ENCODE data around the gene PLD4. TPM values are rescaled to one million over a fixed set of nuclear protein-coding genes. Genes with fewer than 3 reads are reported as not detected.

The PLD4 gene
- total and polyA plus RNA-seq, 9 of the 15 experiments (the other 6 are each of a cell fraction or from before 2014, with no cell fraction given) = 0.18 to 0.24 TPM; not detected in 7

DNA sequence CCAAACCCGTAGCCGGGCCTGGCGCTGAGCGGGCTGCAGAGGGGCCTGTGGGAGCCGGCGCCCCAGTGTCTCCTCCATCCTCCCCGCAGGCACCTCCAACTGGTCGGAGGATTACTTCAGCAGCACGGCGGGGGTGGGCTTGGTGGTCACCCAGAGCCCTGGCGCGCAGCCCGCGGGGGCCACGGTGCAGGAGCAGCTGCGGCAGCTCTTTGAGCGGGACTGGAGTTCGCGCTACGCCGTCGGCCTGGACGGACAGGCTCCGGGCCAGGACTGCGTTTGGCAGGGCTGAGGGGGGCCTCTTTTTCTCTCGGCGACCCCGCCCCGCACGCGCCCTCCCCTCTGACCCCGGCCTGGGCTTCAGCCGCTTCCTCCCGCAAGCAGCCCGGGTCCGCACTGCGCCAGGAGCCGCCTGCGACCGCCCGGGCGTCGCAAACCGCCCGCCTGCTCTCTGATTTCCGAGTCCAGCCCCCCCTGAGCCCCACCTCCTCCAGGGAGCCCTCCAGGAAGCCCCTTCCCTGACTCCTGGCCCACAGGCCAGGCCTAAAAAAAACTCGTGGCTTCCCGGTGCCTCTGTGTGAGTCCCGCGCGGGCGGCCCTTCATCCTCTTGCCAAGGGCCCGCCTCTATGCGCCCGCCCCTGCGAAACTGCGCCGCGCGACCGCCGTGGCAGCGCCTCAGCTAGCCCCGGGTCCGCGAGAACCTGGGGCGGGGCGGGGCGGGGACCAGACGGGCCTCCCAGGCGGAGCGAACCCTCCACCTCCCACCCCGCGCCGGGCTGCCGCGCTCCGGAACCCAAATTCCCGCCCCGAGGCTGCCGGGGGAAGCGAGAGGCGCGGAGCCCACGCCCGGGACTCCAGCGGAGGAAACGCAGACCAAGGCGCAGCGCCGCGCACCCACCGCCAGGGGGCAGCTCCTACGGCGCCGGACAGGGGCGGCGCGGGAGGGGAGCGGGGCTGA is 8.3 kb downstream of the PLD4 start (continued):
- TF ChIP-seq HNRNPUL1 (IDR thresholded peaks at IDR 0.05; ENCODE audit: low read length) (no peak), ATF7 (IDR thresholded peaks at IDR 0.05) (no peak), BRF1 (IDR thresholded peaks at IDR 0.05; ENCODE audit: borderline replicate concordance, extremely low read depth, insufficient read length) (no peak), SAFB (IDR thresholded peaks at IDR 0.05; ENCODE audit: borderline replicate concordance, low read depth, low read length) (peak; percentile 74; the same call in 1 of the 2 replicates), SRSF9 (IDR thresholded peaks at IDR 0.05; ENCODE audit: borderline replicate concordance, low read depth, low read length) (no peak), RBFOX2 (IDR thresholded peaks at IDR 0.05; ENCODE audit: low read depth, low read length) (peak; percentile 64), RBBP5 (IDR thresholded peaks at IDR 0.05; ENCODE audit: borderline replicate concordance, insufficient read depth, low read length, poor library complexity, severe bottlenecking) (no peak), HNRNPLL (IDR thresholded peaks at IDR 0.05; ENCODE audit: low read depth, low read length, poor library complexity, severe bottlenecking) (peak; percentile 37), FOS (IDR thresholded peaks at IDR 0.05; ENCODE audit: extremely low read depth, insufficient read length) (no peak), TEAD2 (tag; IDR thresholded peaks at IDR 0.05) (no peak), ZNF274 (IDR thresholded peaks at IDR 0.05; ENCODE audit: borderline replicate concordance, low read depth, low read length) (no peak), NRF1 (conservative IDR thresholded peaks at IDR 0.05 in 1 of 2, IDR thresholded peaks at IDR 0.05 in 1 of 2) (peak; percentile 11 to 23; a peak in 1 of 4 replicates), ZNF311 (CRISPR knock-in tag; IDR thresholded peaks at IDR 0.05) (no peak), FOXP1 (CRISPR knock-in tag; IDR thresholded peaks at IDR 0.05) (no peak), ZFP36 (IDR thresholded peaks at IDR 0.05; ENCODE audit: low read depth, low read length, partially characterized antibody) (peak; percentile 94)
- TF ChIP-seq, protein P1, sequence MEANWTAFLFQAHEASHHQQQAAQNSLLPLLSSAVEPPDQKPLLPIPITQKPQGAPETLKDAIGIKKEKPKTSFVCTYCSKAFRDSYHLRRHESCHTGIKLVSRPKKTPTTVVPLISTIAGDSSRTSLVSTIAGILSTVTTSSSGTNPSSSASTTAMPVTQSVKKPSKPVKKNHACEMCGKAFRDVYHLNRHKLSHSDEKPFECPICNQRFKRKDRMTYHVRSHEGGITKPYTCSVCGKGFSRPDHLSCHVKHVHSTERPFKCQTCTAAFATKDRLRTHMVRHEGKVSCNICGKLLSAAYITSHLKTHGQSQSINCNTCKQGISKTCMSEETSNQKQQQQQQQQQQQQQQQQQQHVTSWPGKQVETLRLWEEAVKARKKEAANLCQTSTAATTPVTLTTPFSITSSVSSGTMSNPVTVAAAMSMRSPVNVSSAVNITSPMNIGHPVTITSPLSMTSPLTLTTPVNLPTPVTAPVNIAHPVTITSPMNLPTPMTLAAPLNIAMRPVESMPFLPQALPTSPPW (CRISPR knock-in tag; IDR thresholded peaks at IDR 0.05) = peak; percentile 66
- TF ChIP-seq, protein P2, sequence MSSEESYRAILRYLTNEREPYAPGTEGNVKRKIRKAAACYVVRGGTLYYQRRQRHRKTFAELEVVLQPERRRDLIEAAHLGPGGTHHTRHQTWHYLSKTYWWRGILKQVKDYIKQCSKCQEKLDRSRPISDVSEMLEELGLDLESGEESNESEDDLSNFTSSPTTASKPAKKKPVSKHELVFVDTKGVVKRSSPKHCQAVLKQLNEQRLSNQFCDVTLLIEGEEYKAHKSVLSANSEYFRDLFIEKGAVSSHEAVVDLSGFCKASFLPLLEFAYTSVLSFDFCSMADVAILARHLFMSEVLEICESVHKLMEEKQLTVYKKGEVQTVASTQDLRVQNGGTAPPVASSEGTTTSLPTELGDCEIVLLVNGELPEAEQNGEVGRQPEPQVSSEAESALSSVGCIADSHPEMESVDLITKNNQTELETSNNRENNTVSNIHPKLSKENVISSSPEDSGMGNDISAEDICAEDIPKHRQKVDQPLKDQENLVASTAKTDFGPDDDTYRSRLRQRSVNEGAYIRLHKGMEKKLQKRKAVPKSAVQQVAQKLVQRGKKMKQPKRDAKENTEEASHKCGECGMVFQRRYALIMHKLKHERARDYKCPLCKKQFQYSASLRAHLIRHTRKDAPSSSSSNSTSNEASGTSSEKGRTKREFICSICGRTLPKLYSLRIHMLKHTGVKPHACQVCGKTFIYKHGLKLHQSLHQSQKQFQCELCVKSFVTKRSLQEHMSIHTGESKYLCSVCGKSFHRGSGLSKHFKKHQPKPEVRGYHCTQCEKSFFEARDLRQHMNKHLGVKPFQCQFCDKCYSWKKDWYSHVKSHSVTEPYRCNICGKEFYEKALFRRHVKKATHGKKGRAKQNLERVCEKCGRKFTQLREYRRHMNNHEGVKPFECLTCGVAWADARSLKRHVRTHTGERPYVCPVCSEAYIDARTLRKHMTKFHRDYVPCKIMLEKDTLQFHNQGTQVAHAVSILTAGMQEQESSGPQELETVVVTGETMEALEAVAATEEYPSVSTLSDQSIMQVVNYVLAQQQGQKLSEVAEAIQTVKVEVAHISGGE (CRISPR knock-in tag; IDR thresholded peaks at IDR 0.05) = peak; percentile 91 to 97 (median 97)
- TF ChIP-seq, protein P3, sequence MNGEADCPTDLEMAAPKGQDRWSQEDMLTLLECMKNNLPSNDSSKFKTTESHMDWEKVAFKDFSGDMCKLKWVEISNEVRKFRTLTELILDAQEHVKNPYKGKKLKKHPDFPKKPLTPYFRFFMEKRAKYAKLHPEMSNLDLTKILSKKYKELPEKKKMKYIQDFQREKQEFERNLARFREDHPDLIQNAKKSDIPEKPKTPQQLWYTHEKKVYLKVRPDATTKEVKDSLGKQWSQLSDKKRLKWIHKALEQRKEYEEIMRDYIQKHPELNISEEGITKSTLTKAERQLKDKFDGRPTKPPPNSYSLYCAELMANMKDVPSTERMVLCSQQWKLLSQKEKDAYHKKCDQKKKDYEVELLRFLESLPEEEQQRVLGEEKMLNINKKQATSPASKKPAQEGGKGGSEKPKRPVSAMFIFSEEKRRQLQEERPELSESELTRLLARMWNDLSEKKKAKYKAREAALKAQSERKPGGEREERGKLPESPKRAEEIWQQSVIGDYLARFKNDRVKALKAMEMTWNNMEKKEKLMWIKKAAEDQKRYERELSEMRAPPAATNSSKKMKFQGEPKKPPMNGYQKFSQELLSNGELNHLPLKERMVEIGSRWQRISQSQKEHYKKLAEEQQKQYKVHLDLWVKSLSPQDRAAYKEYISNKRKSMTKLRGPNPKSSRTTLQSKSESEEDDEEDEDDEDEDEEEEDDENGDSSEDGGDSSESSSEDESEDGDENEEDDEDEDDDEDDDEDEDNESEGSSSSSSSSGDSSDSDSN (IDR thresholded peaks at IDR 0.05; ENCODE audit: borderline replicate concordance in 1 of 2, low read depth in 2 of 2, low read length in 2 of 2) = peak; percentile 50 to 83; a peak in 1 of 4 replicates
